ENCODE measurements around the gene MAN1A2. TPM values are rescaled to one million over a fixed set of nuclear protein-coding genes. Genes with fewer than 3 reads are reported as not detected.

MAN1A2 gene
- total RNA-seq, 1 experiment from 2014 or later = 21.1 TPM

- Histone ChIP-seq H3K27me3 (ENCODE audit: low read length) (no peaks in the 10 kb centered on the region), H3K4me2 (ENCODE audit: low read length) (no peak overlapping the region), H3K27ac (ENCODE audit: low read length) (no peak overlapping the region), H3K79me2 (ENCODE audit: low read length) (no peaks in the 10 kb centered on the region), H3K9me3 (ENCODE audit: low read length) (no peaks in the 10 kb centered on the region), H3K9me2 (replicated peaks; ENCODE audit: low read length) (no peaks in the 10 kb centered on the region), H3K9ac (ENCODE audit: low read length) (no peak overlapping the region), H3F3A (ENCODE audit: low read length, unreplicated experiment) (no peaks in the 10 kb centered on the region), H3K36me3 (ENCODE audit: low read depth, low read length) (no peaks in the 10 kb centered on the region), H3K4me3 (ENCODE audit: low read length) (no peak overlapping the region), H2AFZ (ENCODE audit: low read length) (no peak overlapping the region), H3K4me1 (ENCODE audit: insufficient read depth, low read length) (peaks cover 9% of the 10 kb centered on the region; the same call in 1 of the 2 replicates), H4K20me1 (ENCODE audit: low read length) (no peaks in the 10 kb centered on the region)
- ChIA-PET POLR2A (ENCODE audit: unreplicated experiment) (no interaction called here), CTCF (no interaction called here)
- BruUV-seq (replicated peaks) = no TSS peak
- DNase-seq (peak; percentile 41), ATAC-seq (peak; percentile 67)
- no peak for TF ChIP-seq CTCF (conservative IDR thresholded peaks at IDR 0.05; ENCODE audit: low read depth, low read length)
- no peak for TF ChIP-seq EZH2 (IDR thresholded peaks at IDR 0.05; ENCODE audit: low read length, unreplicated experiment)
- intact Hi-C loops (cut with micrococcal nuclease) = no loop called here
Measured at GRCh38 chr1:117501281-117501680, 134.0 kb downstream of the MAN1A2 start.

- H3K9me2 ChIP-seq (replicated peaks; ENCODE audit: low read length) = no peaks in the 10 kb centered on the region
- no peak overlapping the region for H3K4me2 ChIP-seq (ENCODE audit: low read length)
- intact Hi-C loops (cut with micrococcal nuclease) = loop anchor here (2.0 to 5.0 kb wide), 3 partner anchors 96 to 198 kb away; partner anchors contain the start of gene TENT5C
- no peaks in the 10 kb centered on the region for H3K79me2 ChIP-seq (ENCODE audit: low read length)
- H3K27ac ChIP-seq (ENCODE audit: low read length) = no peak overlapping the region
- no peaks in the 10 kb centered on the region for H4K20me1 ChIP-seq (ENCODE audit: low read length)
- no peak overlapping the region for H3K4me3 ChIP-seq (ENCODE audit: low read length)
- no peaks in the 10 kb centered on the region for H3K27me3 ChIP-seq (ENCODE audit: low read length)
- ATAC-seq (no peak), DNase-seq (no peak)
- no peaks in the 10 kb centered on the region for H3K9me3 ChIP-seq (ENCODE audit: low read length)
- ChIA-PET POLR2A (ENCODE audit: unreplicated experiment) (no interaction called here), CTCF (no interaction called here)
- no peaks in the 10 kb centered on the region for H3F3A ChIP-seq (ENCODE audit: low read length, unreplicated experiment)
- H3K9ac ChIP-seq (ENCODE audit: low read length) = no peak overlapping the region
- no peaks in the 10 kb centered on the region for H3K4me1 ChIP-seq (ENCODE audit: insufficient read depth, low read length)
- H3K36me3 ChIP-seq (ENCODE audit: low read depth, low read length) = no peaks in the 10 kb centered on the region
- BruUV-seq (replicated peaks) = no TSS peak
- H2AFZ ChIP-seq (ENCODE audit: low read length) = no peak overlapping the region
- TF ChIP-seq CTCF (conservative IDR thresholded peaks at IDR 0.05; ENCODE audit: low read depth, low read length) = no peak
- TF ChIP-seq EZH2phosphoT487 (IDR thresholded peaks at IDR 0.05; ENCODE audit: borderline replicate concordance, low read length) = no peak
- no peak for TF ChIP-seq EZH2 (IDR thresholded peaks at IDR 0.05; ENCODE audit: low read length, unreplicated experiment)
Measured at GRCh38 chr1:117511273-117511672, 144.0 kb downstream of the MAN1A2 start.

GRCh38 chr1:117512728-117513321 lies 145.6 kb downstream of the MAN1A2 start:
- POLR2A ChIA-PET (ENCODE audit: unreplicated experiment) = interaction anchor here (0.6 kb wide), 1 partner anchor 194 kb away, joined by 4 read pairs; no protein-coding TSS in a partner anchor

More at GRCh38 chr1:117512728-117513321, 145.6 kb downstream of the MAN1A2 start:
- DNase-seq (peak; percentile 63), ATAC-seq (peak; percentile 69)
- H3K4me2 ChIP-seq (ENCODE audit: low read length) = no peak overlapping the region
- H3K36me3 ChIP-seq (ENCODE audit: low read depth, low read length) = no peaks in the 10 kb centered on the region
- BruUV-seq (replicated peaks) = no TSS peak
- no peaks in the 10 kb centered on the region for H3K9me3 ChIP-seq (ENCODE audit: low read length)
- no peak for TF ChIP-seq EZH2phosphoT487 (IDR thresholded peaks at IDR 0.05; ENCODE audit: borderline replicate concordance, low read length)
- no peak for TF ChIP-seq EZH2 (IDR thresholded peaks at IDR 0.05; ENCODE audit: low read length, unreplicated experiment)
- peak; percentile 83 for TF ChIP-seq CTCF (conservative IDR thresholded peaks at IDR 0.05; ENCODE audit: low read depth, low read length)
- no peaks in the 10 kb centered on the region for H3F3A ChIP-seq (ENCODE audit: low read length, unreplicated experiment)
- H3K27me3 ChIP-seq (ENCODE audit: low read length) = no peaks in the 10 kb centered on the region
- H3K27ac ChIP-seq (ENCODE audit: low read length) = no peak overlapping the region
- no peak overlapping the region for H3K9ac ChIP-seq (ENCODE audit: low read length)
- H3K4me1 ChIP-seq (ENCODE audit: insufficient read depth, low read length) = no peaks in the 10 kb centered on the region
- H3K9me2 ChIP-seq (replicated peaks; ENCODE audit: low read length) = no peaks in the 10 kb centered on the region
- CTCF ChIA-PET = interaction anchor here (0.5 to 0.7 kb wide), 5 partner anchors 71 to 241 kb away, joined by 3 to 4 read pairs (median 3); no protein-coding TSS in a partner anchor
- intact Hi-C loops (cut with micrococcal nuclease) = loop anchor here (1.0 to 5.0 kb wide), 5 partner anchors 94 to 382 kb away; partner anchors contain the start of gene TENT5C
- H2AFZ ChIP-seq (ENCODE audit: low read length) = no peak overlapping the region
- H4K20me1 ChIP-seq (ENCODE audit: low read length) = no peaks in the 10 kb centered on the region
- H3K4me3 ChIP-seq (ENCODE audit: low read length) = no peak overlapping the region
- no peaks in the 10 kb centered on the region for H3K79me2 ChIP-seq (ENCODE audit: low read length)
